Mammary epithelial cell (primary cell): ENCODE data around the gene FABP2.

ENCODE experiments used
- EZH2 ChIP-seq: IDR thresholded peaks from 2 replicates; pipeline ENCODE4 v1.6.1; 2012; ENCODE audit warnings: low read length, inconsistent platforms, borderline replicate concordance
- TF ChIP-seq, protein P1 (sequence below), 2 donors: IDR thresholded peaks in 1 of 2; conservative IDR thresholded peaks in 1 of 2; 2 replicates each; pipeline ENCODE4 v1.5.1; 2011 to 2012; ENCODE audit warnings: inconsistent platforms in 2 of 2, low read length in 2 of 2, mild to moderate bottlenecking in 2 of 2, control low read depth in 1 of 2, low read depth in 1 of 2; ENCODE audit not compliant: insufficient read depth in 1 of 2; ENCODE audit errors: extremely low read depth in 1 of 2

- TF ChIP-seq EZH2: no peak
- TF ChIP-seq, protein P1, sequence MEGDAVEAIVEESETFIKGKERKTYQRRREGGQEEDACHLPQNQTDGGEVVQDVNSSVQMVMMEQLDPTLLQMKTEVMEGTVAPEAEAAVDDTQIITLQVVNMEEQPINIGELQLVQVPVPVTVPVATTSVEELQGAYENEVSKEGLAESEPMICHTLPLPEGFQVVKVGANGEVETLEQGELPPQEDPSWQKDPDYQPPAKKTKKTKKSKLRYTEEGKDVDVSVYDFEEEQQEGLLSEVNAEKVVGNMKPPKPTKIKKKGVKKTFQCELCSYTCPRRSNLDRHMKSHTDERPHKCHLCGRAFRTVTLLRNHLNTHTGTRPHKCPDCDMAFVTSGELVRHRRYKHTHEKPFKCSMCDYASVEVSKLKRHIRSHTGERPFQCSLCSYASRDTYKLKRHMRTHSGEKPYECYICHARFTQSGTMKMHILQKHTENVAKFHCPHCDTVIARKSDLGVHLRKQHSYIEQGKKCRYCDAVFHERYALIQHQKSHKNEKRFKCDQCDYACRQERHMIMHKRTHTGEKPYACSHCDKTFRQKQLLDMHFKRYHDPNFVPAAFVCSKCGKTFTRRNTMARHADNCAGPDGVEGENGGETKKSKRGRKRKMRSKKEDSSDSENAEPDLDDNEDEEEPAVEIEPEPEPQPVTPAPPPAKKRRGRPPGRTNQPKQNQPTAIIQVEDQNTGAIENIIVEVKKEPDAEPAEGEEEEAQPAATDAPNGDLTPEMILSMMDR (conservative IDR thresholded peaks at IDR 0.05 in 1 of 2, IDR thresholded peaks at IDR 0.05 in 1 of 2; ENCODE audit: extremely low read depth in 1 of 2, insufficient read depth in 1 of 2, low read depth in 1 of 2, low read length in 2 of 2): no peak
These were observed 22.7 kb downstream of the FABP2 start for GRCh38 chr4:119299260-119299671.
